HK-2 (cell line): ENCODE data around the gene DEDD.

Source experiments
- DNase-seq: peaks from one replicate; pipeline ENCODE4 v3.0.0-alpha.2; 2018; ENCODE audit not compliant: unreplicated experiment

Gene DEDD

GRCh38 chr1:161072751-161073449 lies 59.6 kb downstream of the DEDD start:
- no peak for DNase-seq

- peak; percentile 34 for DNase-seq
Measured at GRCh38 chr1:161071886-161072371, 60.5 kb downstream of the DEDD start.
